Adrenal gland (tissue), 5 donors: ENCODE data around the gene LANCL2.

ENCODE experiments used
- POLR2A ChIP-seq, 2 donors: fragments of 450-650 bp; IDR thresholded peaks; one replicate each; pipeline ENCODE4 v1.6.1; 2017; ENCODE audit warnings: antibody characterized with exemption in 2 of 2, mild to moderate bottlenecking in 2 of 2, moderate library complexity in 1 of 2
- TF ChIP-seq, protein P1 (sequence below), 6 experiments: fragments of 450-650 bp in 4 of 6; fragments of 200-600 bp in 2 of 6; sonication (generic) in 1 of 6; IDR thresholded peaks; 1 replicate in 5 of 6; 2 replicates in 1 of 6; pipeline versions ENCODE4 v1.5.1 to v1.8.0; 2016 to 2021; ENCODE audit warnings: antibody characterized with exemption in 6 of 6, mild to moderate bottlenecking in 2 of 6, moderate library complexity in 1 of 6
- donor health status: DM: no; HTN: no; CAD: no.

DNA sequence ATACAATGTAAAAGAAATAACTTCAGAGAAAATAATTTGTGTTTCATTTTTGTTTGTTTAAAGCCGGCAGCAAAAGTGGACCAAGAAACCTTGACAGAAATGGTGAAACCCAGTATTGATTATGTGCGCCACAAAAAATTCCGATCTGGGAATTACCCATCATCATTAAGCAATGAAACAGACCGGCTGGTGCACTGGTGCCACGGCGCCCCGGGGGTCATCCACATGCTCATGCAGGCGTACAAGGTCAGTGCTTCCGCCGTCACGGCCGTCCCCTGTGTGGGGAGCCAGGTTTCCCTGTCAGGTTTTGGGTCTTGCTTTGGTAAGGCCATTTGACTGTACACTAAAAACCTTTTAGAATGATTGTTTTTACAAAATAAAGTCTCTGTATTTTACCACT, 46.7 kb downstream of the LANCL2 start:
- TF ChIP-seq, protein P1, sequence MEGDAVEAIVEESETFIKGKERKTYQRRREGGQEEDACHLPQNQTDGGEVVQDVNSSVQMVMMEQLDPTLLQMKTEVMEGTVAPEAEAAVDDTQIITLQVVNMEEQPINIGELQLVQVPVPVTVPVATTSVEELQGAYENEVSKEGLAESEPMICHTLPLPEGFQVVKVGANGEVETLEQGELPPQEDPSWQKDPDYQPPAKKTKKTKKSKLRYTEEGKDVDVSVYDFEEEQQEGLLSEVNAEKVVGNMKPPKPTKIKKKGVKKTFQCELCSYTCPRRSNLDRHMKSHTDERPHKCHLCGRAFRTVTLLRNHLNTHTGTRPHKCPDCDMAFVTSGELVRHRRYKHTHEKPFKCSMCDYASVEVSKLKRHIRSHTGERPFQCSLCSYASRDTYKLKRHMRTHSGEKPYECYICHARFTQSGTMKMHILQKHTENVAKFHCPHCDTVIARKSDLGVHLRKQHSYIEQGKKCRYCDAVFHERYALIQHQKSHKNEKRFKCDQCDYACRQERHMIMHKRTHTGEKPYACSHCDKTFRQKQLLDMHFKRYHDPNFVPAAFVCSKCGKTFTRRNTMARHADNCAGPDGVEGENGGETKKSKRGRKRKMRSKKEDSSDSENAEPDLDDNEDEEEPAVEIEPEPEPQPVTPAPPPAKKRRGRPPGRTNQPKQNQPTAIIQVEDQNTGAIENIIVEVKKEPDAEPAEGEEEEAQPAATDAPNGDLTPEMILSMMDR (IDR thresholded peaks at IDR 0.05) = no peak
- no peak for TF ChIP-seq POLR2A (IDR thresholded peaks at IDR 0.05)
